SK-N-SH treated with all-trans-retinoic acid at 6 μM for 48 hours (cell line): ENCODE measurements around the gene LAMTOR2.

ENCODE experiments used
- ARNTL ChIP-seq: fragments of 450-650 bp; formaldehyde crosslinking; IDR thresholded peaks from 2 replicates; pipeline ENCODE4 v1.5.0; 2020; ENCODE audit warnings: low read depth, mild to moderate bottlenecking, moderate library complexity, borderline replicate concordance
- BACH2 ChIP-seq: fragments of 250-450 bp; sonication (Bioruptor Pico); IDR thresholded peaks from 2 replicates; pipeline ENCODE4 v1.9.0; 2021; ENCODE audit warnings: mild to moderate bottlenecking, borderline replicate concordance
- GLIS3 ChIP-seq: fragments of 250-450 bp; sonication (Bioruptor Pico); IDR thresholded peaks from 2 replicates; pipeline ENCODE4 v1.5.0; 2020; ENCODE audit warnings: mild to moderate bottlenecking, moderate library complexity
- OSR1 ChIP-seq: fragments of 250-450 bp; sonication (Bioruptor Pico); IDR thresholded peaks from 2 replicates; pipeline ENCODE4 v1.8.0; 2022; ENCODE audit warnings: moderate library complexity, mild to moderate bottlenecking, inconsistent platforms
- ZC3H10 ChIP-seq: fragments of 250-450 bp; sonication (Bioruptor Pico); IDR thresholded peaks from 2 replicates; pipeline ENCODE4 v1.5.1; 2021; ENCODE audit warnings: mild to moderate bottlenecking, moderate library complexity
- ZFP30 ChIP-seq: fragments of 450-650 bp; formaldehyde crosslinking; IDR thresholded peaks from 2 replicates; pipeline ENCODE4 v1.5.0; 2022; ENCODE audit warnings: mild to moderate bottlenecking, moderate library complexity
- ZNF565 ChIP-seq: fragments of 450-650 bp; formaldehyde crosslinking; conservative IDR thresholded peaks from 2 replicates; pipeline ENCODE4 v1.5.0; 2020; ENCODE audit warnings: low read depth, mild to moderate bottlenecking, moderate library complexity
- TF ChIP-seq, protein P1 (sequence below): fragments of 250-450 bp; sonication (Bioruptor Pico); IDR thresholded peaks from 2 replicates; pipeline ENCODE4 v1.8.0; 2020; ENCODE audit warnings: mild to moderate bottlenecking, moderate library complexity, borderline replicate concordance

DNA sequence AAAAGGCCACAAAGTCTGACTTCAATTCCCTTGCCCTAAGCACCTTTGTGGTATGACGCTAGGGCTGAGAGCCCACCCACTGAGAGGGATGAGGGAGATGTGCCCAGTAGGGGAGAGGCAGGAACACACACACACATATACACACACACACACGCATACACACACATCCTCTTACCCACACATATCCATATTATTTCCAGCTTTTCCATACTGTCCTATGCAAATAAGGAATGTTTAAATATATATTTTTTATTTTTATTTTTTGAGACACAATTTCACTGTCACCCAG is 9.4 kb downstream of the LAMTOR2 start:
- TF ChIP-seq ZNF565 (no peak), ARNTL (CRISPR knock-in tag) (no peak), ZFP30 (CRISPR knock-in tag) (no peak), BACH2 (CRISPR knock-in tag) (no peak), ZC3H10 (CRISPR knock-in tag) (no peak), OSR1 (CRISPR knock-in tag) (no peak), GLIS3 (CRISPR knock-in tag) (no peak)
- TF ChIP-seq, protein P1, sequence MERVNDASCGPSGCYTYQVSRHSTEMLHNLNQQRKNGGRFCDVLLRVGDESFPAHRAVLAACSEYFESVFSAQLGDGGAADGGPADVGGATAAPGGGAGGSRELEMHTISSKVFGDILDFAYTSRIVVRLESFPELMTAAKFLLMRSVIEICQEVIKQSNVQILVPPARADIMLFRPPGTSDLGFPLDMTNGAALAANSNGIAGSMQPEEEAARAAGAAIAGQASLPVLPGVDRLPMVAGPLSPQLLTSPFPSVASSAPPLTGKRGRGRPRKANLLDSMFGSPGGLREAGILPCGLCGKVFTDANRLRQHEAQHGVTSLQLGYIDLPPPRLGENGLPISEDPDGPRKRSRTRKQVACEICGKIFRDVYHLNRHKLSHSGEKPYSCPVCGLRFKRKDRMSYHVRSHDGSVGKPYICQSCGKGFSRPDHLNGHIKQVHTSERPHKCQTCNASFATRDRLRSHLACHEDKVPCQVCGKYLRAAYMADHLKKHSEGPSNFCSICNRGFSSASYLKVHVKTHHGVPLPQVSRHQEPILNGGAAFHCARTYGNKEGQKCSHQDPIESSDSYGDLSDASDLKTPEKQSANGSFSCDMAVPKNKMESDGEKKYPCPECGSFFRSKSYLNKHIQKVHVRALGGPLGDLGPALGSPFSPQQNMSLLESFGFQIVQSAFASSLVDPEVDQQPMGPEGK (CRISPR knock-in tag), result no peak
